HepG2 (cell line): ENCODE data around the gene ZNF324B. TPM values are rescaled to one million over a fixed set of nuclear protein-coding genes. Genes with fewer than 3 reads are reported as not detected.

ENCODE experiments used
- GABPA ChIP-seq, 2 experiments: IDR thresholded peaks; 2 replicates each; pipeline ENCODE4 v1.6.1; 2011 to 2016; ENCODE audit warnings: low read depth in 2 of 2, low read length in 1 of 2, missing biosample characterization in 1 of 2, missing genetic modification characterization in 1 of 2
- HMG20B ChIP-seq: conservative IDR thresholded peaks from 2 replicates; pipeline ENCODE4 v1.6.1; 2016; ENCODE audit warnings: missing genetic modification reagents, missing compliant biosample characterization
- IRF2 ChIP-seq: IDR thresholded peaks from 2 replicates; pipeline ENCODE4 v1.6.1; 2018; ENCODE audit warnings: missing genetic modification reagents, missing compliant biosample characterization
- MYNN ChIP-seq: sonication (generic); formaldehyde crosslinking; IDR thresholded peaks from 2 replicates; pipeline ENCODE4 v1.4.0; 2020; ENCODE audit warnings: mild to moderate bottlenecking, low read depth, missing genetic modification reagents
- NR3C1 ChIP-seq: sonication (generic); formaldehyde crosslinking; IDR thresholded peaks from 2 replicates; pipeline ENCODE4 v1.4.0; 2020; ENCODE audit warnings: missing genetic modification reagents
- POGZ ChIP-seq: sonication (generic); formaldehyde crosslinking; IDR thresholded peaks from 2 replicates; pipeline ENCODE4 v1.4.0; 2020; ENCODE audit warnings: mild to moderate bottlenecking, missing genetic modification reagents
- ZFP62 ChIP-seq: sonication (generic); formaldehyde crosslinking; IDR thresholded peaks from 2 replicates; pipeline ENCODE4 v1.4.0; 2020; ENCODE audit warnings: missing genetic modification reagents
- ZNF30 ChIP-seq: sonication (generic); formaldehyde crosslinking; IDR thresholded peaks from 2 replicates; pipeline ENCODE4 v1.5.0; 2020; ENCODE audit warnings: mild to moderate bottlenecking, missing genetic modification reagents
- ZSCAN31 ChIP-seq: sonication (generic); formaldehyde crosslinking; IDR thresholded peaks from 2 replicates; pipeline ENCODE4 v1.5.0; 2020; ENCODE audit warnings: low read depth, mild to moderate bottlenecking, missing genetic modification reagents
- polyA plus RNA-seq, 8 experiments: library from polyadenylated mRNA; depleted of rRNA in 3 of 8; stranded (reverse) in 7 of 8; unstranded in 1 of 8; fragments of >200 nt; fragmentation: Illumina TruSeq in 4 of 8; extraction: Trizol in 4 of 8; gene quantifications; 2 replicates each; pipeline versions ENCODE4 v1.2.1 to v1.2.3, GENCODE V29; 2011 to 2016; ENCODE audit warnings: low read depth in 4 of 8, missing spikeins in 1 of 8, mixed read lengths in 1 of 8; ENCODE audit not compliant: insufficient read depth in 1 of 8
- total RNA-seq, 5 experiments: library from RNA; depleted of rRNA; stranded (reverse); fragments of >200 nt; fragmentation: Illumina TruSeq; extraction: Trizol; gene quantifications; 2 replicates each; pipeline ENCODE4 v1.2.3, GENCODE V29; 2016; ENCODE audit warnings: low read depth in 1 of 5
- TF ChIP-seq, protein P1 (sequence below): sonication (generic); formaldehyde crosslinking; IDR thresholded peaks from 2 replicates; pipeline ENCODE4 v1.4.0; 2020; ENCODE audit warnings: missing genetic modification reagents
- TF ChIP-seq, protein P2 (sequence below): sonication (generic); formaldehyde crosslinking; IDR thresholded peaks from 2 replicates; pipeline ENCODE4 v1.5.1; 2020; ENCODE audit warnings: mild to moderate bottlenecking, moderate library complexity, missing genetic modification reagents
- TF ChIP-seq, protein P3 (sequence below): sonication (generic); formaldehyde crosslinking; IDR thresholded peaks from 2 replicates; pipeline ENCODE4 v1.4.0; 2020; ENCODE audit warnings: missing genetic modification reagents
- TF ChIP-seq, protein P4 (sequence below), 2 experiments: fragments of 450-650 bp in 1 of 2; sonication (generic) in 1 of 2; formaldehyde crosslinking in 1 of 2; IDR thresholded peaks; 2 replicates each; pipeline versions ENCODE4 v1.6.1 to v1.8.0; 2016 to 2022; ENCODE audit warnings: antibody characterized with exemption in 1 of 2, mild to moderate bottlenecking in 1 of 2, missing genetic modification reagents in 1 of 2

Gene ZNF324B
- total and polyA plus RNA-seq, 2 of the 13 experiments (the other 11 are each of a cell fraction or from before 2014, with no cell fraction given) = 0.53 to 3.0 TPM

DNA sequence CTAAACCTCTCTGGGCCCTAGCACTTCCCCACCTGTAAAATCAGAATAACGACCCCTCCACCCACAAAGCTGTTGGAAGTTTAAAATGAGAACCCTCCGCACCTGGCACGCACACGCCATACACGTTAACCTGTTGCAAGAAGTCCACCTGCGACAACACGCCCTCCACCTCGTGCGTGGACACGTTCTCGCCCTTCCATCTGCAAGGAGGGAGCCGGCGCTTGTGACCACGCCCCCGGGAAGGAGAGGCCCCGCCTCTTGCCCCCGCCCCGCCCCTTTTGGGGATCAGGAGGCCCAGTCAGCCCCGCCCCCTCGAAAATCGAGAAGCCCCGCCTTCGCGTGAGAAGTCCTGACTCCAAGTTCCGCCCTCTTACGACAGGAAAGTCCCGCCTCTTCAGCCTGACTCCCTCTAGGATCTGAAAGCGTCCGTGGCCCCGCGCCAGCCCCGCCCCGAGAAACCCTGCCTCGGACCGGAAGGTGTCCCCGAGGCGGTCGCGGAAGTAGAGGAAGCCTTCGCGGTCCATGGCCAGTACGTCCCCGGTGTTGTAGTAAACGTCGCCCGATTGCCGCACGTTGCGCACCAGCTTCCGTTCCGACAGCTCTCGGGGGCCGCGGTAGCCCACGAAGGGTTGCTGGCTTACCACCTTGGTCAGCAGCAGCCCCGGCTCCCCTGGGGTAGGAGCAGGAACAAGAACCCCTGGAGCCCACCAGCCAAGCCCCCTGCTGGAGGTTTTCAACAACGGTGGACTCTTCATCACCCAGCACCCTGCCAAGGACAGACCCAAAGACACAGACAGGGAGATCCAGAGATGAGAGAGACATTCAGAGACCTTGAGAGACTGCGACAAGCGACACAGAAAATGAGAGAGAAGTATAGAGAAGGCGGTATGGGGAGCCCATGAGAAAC lies 47.9 kb downstream of the ZNF324B start (continued):
- TF ChIP-seq, protein P1, sequence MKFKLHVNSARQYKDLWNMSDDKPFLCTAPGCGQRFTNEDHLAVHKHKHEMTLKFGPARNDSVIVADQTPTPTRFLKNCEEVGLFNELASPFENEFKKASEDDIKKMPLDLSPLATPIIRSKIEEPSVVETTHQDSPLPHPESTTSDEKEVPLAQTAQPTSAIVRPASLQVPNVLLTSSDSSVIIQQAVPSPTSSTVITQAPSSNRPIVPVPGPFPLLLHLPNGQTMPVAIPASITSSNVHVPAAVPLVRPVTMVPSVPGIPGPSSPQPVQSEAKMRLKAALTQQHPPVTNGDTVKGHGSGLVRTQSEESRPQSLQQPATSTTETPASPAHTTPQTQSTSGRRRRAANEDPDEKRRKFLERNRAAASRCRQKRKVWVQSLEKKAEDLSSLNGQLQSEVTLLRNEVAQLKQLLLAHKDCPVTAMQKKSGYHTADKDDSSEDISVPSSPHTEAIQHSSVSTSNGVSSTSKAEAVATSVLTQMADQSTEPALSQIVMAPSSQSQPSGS = peak; percentile 89
- TF ChIP-seq, protein P2, sequence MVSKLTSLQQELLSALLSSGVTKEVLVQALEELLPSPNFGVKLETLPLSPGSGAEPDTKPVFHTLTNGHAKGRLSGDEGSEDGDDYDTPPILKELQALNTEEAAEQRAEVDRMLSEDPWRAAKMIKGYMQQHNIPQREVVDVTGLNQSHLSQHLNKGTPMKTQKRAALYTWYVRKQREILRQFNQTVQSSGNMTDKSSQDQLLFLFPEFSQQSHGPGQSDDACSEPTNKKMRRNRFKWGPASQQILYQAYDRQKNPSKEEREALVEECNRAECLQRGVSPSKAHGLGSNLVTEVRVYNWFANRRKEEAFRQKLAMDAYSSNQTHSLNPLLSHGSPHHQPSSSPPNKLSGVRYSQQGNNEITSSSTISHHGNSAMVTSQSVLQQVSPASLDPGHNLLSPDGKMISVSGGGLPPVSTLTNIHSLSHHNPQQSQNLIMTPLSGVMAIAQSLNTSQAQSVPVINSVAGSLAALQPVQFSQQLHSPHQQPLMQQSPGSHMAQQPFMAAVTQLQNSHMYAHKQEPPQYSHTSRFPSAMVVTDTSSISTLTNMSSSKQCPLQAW (CRISPR knock-in tag) = peak; percentile 92
- TF ChIP-seq, protein P3, sequence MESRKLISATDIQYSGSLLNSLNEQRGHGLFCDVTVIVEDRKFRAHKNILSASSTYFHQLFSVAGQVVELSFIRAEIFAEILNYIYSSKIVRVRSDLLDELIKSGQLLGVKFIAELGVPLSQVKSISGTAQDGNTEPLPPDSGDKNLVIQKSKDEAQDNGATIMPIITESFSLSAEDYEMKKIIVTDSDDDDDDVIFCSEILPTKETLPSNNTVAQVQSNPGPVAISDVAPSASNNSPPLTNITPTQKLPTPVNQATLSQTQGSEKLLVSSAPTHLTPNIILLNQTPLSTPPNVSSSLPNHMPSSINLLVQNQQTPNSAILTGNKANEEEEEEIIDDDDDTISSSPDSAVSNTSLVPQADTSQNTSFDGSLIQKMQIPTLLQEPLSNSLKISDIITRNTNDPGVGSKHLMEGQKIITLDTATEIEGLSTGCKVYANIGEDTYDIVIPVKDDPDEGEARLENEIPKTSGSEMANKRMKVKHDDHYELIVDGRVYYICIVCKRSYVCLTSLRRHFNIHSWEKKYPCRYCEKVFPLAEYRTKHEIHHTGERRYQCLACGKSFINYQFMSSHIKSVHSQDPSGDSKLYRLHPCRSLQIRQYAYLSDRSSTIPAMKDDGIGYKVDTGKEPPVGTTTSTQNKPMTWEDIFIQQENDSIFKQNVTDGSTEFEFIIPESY = peak; percentile 71
- TF ChIP-seq POGZ (CRISPR knock-in tag) (peak; percentile 92), ZFP62 (no peak), IRF2 (CRISPR knock-in tag) (peak; percentile 98), GABPA (IDR thresholded peaks at IDR 0.05; ENCODE audit: low read depth, low read length) (peak; percentile 99), GABPA (CRISPR knock-in tag; IDR thresholded peaks at IDR 0.05; ENCODE audit: low read depth) (peak; percentile 99), MYNN (no peak), ZSCAN31 (CRISPR knock-in tag) (peak; percentile 30; the same call in 1 of the 2 replicates), ZNF30 (peak; percentile 43; the same call in 1 of the 2 replicates), NR3C1 (CRISPR knock-in tag) (no peak), HMG20B (CRISPR knock-in tag) (0 out of 2 replicates have a peak, but pooled peaks have one; percentile 32)
- TF ChIP-seq, protein P4, sequence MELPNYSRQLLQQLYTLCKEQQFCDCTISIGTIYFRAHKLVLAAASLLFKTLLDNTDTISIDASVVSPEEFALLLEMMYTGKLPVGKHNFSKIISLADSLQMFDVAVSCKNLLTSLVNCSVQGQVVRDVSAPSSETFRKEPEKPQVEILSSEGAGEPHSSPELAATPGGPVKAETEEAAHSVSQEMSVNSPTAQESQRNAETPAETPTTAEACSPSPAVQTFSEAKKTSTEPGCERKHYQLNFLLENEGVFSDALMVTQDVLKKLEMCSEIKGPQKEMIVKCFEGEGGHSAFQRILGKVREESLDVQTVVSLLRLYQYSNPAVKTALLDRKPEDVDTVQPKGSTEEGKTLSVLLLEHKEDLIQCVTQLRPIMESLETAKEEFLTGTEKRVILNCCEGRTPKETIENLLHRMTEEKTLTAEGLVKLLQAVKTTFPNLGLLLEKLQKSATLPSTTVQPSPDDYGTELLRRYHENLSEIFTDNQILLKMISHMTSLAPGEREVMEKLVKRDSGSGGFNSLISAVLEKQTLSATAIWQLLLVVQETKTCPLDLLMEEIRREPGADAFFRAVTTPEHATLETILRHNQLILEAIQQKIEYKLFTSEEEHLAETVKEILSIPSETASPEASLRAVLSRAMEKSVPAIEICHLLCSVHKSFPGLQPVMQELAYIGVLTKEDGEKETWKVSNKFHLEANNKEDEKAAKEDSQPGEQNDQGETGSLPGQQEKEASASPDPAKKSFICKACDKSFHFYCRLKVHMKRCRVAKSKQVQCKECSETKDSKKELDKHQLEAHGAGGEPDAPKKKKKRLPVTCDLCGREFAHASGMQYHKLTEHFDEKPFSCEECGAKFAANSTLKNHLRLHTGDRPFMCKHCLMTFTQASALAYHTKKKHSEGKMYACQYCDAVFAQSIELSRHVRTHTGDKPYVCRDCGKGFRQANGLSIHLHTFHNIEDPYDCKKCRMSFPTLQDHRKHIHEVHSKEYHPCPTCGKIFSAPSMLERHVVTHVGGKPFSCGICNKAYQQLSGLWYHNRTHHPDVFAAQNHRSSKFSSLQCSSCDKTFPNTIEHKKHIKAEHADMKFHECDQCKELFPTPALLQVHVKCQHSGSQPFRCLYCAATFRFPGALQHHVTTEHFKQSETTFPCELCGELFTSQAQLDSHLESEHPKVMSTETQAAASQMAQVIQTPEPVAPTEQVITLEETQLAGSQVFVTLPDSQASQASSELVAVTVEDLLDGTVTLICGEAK (IDR thresholded peaks at IDR 0.05) = peak; percentile 96
- TF ChIP-seq, protein P4 (CRISPR knock-in tag; IDR thresholded peaks at IDR 0.05) = no peak
